NT2/D1 (cell line): Measurements from ENCODE around the gene DNAAF5.

ENCODE experiments used
- YY1 ChIP-seq: IDR thresholded peaks from 2 replicates; pipeline ENCODE4 v1.6.1; 2011; ENCODE audit not compliant: insufficient read length, insufficient read depth
- ZNF274 ChIP-seq: IDR thresholded peaks from 2 replicates; pipeline ENCODE4 v1.6.1; 2011; ENCODE audit warnings: mild to moderate bottlenecking, low read depth, low read length

DNA sequence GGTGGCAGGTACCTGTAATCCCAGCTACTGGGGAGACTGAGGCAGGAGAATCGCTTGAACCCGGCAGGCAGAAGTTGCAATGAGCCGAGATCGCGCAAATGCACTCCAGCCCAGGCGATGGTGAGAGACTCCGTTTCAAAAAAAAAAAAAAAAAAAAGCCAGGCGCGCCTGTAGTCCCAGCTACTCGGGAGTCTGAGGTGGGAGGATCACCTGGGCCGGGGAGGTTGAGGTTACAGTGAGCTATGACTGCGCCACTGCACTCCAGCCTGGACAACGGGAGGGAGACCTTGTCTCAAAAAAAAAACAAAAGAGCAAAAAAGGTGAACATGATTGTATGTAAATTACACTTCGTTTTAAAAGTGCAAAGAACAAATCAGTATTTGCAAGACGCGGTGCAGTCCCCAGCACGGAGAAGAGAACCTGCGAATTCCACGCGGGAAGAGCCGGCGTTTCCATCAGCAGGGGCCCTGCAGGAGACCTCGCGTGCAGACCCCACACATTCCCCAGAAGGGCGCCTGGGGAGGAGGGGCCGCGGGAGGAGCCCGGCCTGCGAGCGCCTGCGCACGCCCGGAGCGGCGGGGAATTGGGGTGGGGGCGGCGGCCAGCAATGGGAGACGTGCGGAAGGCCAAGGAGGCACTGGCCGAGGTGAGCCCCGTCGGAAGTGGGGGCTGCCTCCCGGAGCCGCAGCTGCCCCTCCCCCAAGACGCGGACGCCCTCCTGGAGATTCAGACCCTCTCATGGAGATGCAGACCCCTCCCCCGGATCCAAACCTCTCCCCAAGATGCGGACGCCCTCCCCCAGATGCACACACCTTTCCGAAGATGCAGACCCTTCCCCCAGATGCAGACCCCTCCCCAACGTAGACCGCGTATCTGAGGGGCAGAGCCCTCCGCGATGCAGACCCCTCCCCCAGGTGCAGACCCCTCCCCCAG, 89.1 kb downstream of the DNAAF5 start:
- no peak for TF ChIP-seq YY1
- TF ChIP-seq ZNF274 = no peak
